Vagina (tissue), 2 donors: ENCODE data around the gene MAPK7.

Experiments used
- POLR2A ChIP-seq, 2 donors: fragments of 450-650 bp; IDR thresholded peaks; one replicate each; pipeline ENCODE4 v1.6.1; 2017; ENCODE audit warnings: antibody characterized with exemption in 2 of 2, mild to moderate bottlenecking in 2 of 2, moderate library complexity in 2 of 2
- POLR2AphosphoS5 ChIP-seq, 2 donors: sonication (generic); formaldehyde crosslinking; IDR thresholded peaks; one replicate each; pipeline ENCODE4 v1.9.0; 2017; ENCODE audit warnings: antibody characterized with exemption in 2 of 2, mild to moderate bottlenecking in 2 of 2, low read depth in 1 of 2; ENCODE audit not compliant: insufficient read depth in 1 of 2
- TF ChIP-seq, protein P1 (sequence below), 3 experiments: fragments of 450-650 bp in 2 of 3; fragments of 200-600 bp in 1 of 3; sonication (generic) in 1 of 3; IDR thresholded peaks; one replicate each; pipeline ENCODE4 v1.5.1; 2017 to 2019; ENCODE audit warnings: antibody characterized with exemption in 3 of 3, mild to moderate bottlenecking in 2 of 3, moderate library complexity in 2 of 3

- TF ChIP-seq, protein P1, sequence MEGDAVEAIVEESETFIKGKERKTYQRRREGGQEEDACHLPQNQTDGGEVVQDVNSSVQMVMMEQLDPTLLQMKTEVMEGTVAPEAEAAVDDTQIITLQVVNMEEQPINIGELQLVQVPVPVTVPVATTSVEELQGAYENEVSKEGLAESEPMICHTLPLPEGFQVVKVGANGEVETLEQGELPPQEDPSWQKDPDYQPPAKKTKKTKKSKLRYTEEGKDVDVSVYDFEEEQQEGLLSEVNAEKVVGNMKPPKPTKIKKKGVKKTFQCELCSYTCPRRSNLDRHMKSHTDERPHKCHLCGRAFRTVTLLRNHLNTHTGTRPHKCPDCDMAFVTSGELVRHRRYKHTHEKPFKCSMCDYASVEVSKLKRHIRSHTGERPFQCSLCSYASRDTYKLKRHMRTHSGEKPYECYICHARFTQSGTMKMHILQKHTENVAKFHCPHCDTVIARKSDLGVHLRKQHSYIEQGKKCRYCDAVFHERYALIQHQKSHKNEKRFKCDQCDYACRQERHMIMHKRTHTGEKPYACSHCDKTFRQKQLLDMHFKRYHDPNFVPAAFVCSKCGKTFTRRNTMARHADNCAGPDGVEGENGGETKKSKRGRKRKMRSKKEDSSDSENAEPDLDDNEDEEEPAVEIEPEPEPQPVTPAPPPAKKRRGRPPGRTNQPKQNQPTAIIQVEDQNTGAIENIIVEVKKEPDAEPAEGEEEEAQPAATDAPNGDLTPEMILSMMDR (IDR thresholded peaks at IDR 0.05) = no peak
- TF ChIP-seq POLR2A (IDR thresholded peaks at IDR 0.05) (no peak), POLR2AphosphoS5 (IDR thresholded peaks at IDR 0.05; ENCODE audit: insufficient read depth in 1 of 2, low read depth in 1 of 2) (no peak)
Observed at GRCh38 chr17:19341641-19342610, 36.4 kb upstream of the MAPK7 start.
